HL-60/S4 (cell line): ENCODE measurements around the gene WFS1.

ENCODE experiments used
- in situ Hi-C: fragments of 300-500 bp; cut with MboI; formaldehyde crosslinking; loops from 2 replicates; pipeline ENCODE4 v1.14.3; 2022; ENCODE audit warnings: low sequenced_read_pairs

WFS1 gene

GRCh38 chr4:6269616-6270511, at the start of gene WFS1:
Gene WFS1, plus strand, starts transcription at chr4:6269850. Its CDS starts 7,606 bp downstream, at chr4:6277456.
- in situ Hi-C loops, result no loop called here

- in situ Hi-C loops, result no loop called here
Measured at GRCh38 chr4:6221301-6221850, 48.3 kb upstream of the WFS1 start.

GRCh38 chr4:6221851-6222760, 47.5 kb upstream of the WFS1 start:
- in situ Hi-C loops, result no loop called here

GRCh38 chr4:6222761-6223292, 46.8 kb upstream of the WFS1 start:
- in situ Hi-C loops, result no loop called here

GRCh38 chr4:6224735-6225134, 44.9 kb upstream of the WFS1 start:
- in situ Hi-C loops, result no loop called here

- in situ Hi-C loops, result no loop called here
Measured at GRCh38 chr4:6225469-6225868, 44.2 kb upstream of the WFS1 start.

GRCh38 chr4:6226506-6226905, 43.1 kb upstream of the WFS1 start:
- in situ Hi-C loops, result no loop called here

GRCh38 chr4:6227412-6228157, 42.1 kb upstream of the WFS1 start:
- in situ Hi-C loops, result no loop called here

- in situ Hi-C loops, result no loop called here
Measured at GRCh38 chr4:6228158-6229067, 41.2 kb upstream of the WFS1 start.

GRCh38 chr4:6229095-6229494, 40.6 kb upstream of the WFS1 start:
- in situ Hi-C loops, result no loop called here

- in situ Hi-C loops, result no loop called here
Measured at GRCh38 chr4:6229671-6230501, 39.8 kb upstream of the WFS1 start.

GRCh38 chr4:6230502-6230785, 39.2 kb upstream of the WFS1 start:
- in situ Hi-C loops, result no loop called here

- in situ Hi-C loops, result no loop called here
Measured at GRCh38 chr4:6230827-6231662, 38.6 kb upstream of the WFS1 start.

GRCh38 chr4:6231663-6232165, 37.9 kb upstream of the WFS1 start:
- in situ Hi-C loops, result no loop called here

GRCh38 chr4:6232836-6233785, 36.5 kb upstream of the WFS1 start:
- in situ Hi-C loops, result no loop called here

- in situ Hi-C loops, result no loop called here
Measured at GRCh38 chr4:6233929-6234328, 35.7 kb upstream of the WFS1 start.

GRCh38 chr4:6235012-6235411, 34.6 kb upstream of the WFS1 start:
- in situ Hi-C loops, result no loop called here
